Esophagus muscularis mucosa (tissue), 4 donors: ENCODE data around the gene BACH1. TPM values are rescaled to one million over a fixed set of nuclear protein-coding genes. Genes with fewer than 3 reads are reported as not detected.
A peak's percentile ranks its signal among the peaks of the same experiment; 100 is the strongest.

Experiments used
- DNase-seq: peaks from one replicate; pipeline ENCODE4 v3.0.0-alpha.2; 2017; ENCODE audit errors: extremely low spot score
- H3K27ac ChIP-seq, 4 donors: fragments of 200-600 bp; sonication (generic); replicated peaks in 1 of 4; 1 replicate in 3 of 4; 2 replicates in 1 of 4; pipeline ENCODE4 v1.5.1; 2016 to 2019; ENCODE audit warnings: mild to moderate bottlenecking in 1 of 4
- H3K27me3 ChIP-seq, 4 donors: fragments of 200-600 bp; sonication (generic); one replicate each; pipeline versions ENCODE4 v1.5.1 to v1.6.0; 2016 to 2019
- H3K36me3 ChIP-seq, 4 donors: fragments of 200-600 bp; sonication (generic); one replicate each; pipeline ENCODE4 v1.5.1; 2016 to 2019
- H3K4me1 ChIP-seq, 4 donors: fragments of 200-600 bp; sonication (generic); one replicate each; pipeline ENCODE4 v1.5.1; 2016 to 2019
- H3K4me3 ChIP-seq, 4 donors: fragments of 200-600 bp; sonication (generic); 1 replicate in 2 of 4; 2 replicates in 2 of 4; pipeline ENCODE4 v1.5.1; 2016 to 2019; ENCODE audit warnings: mild to moderate bottlenecking in 4 of 4, moderate library complexity in 1 of 4
- H3K9me3 ChIP-seq, 4 donors: fragments of 200-600 bp; sonication (generic); 1 replicate in 3 of 4; 2 replicates in 1 of 4; pipeline ENCODE4 v1.5.1; 2016 to 2019
- EP300 ChIP-seq: sonication (generic); formaldehyde crosslinking; IDR thresholded peaks from one replicate; pipeline ENCODE4 v1.6.1; 2017; ENCODE audit warnings: antibody characterized with exemption
- POLR2A ChIP-seq: fragments of 450-650 bp; IDR thresholded peaks from one replicate; pipeline ENCODE4 v1.6.1; 2017; ENCODE audit warnings: antibody characterized with exemption, moderate library complexity, mild to moderate bottlenecking, low read depth
- POLR2AphosphoS5 ChIP-seq, 2 donors: sonication (generic); formaldehyde crosslinking; IDR thresholded peaks; one replicate each; pipeline ENCODE4 v1.6.1; 2017; ENCODE audit warnings: antibody characterized with exemption in 2 of 2
- WGBS: methylation state at CpG from one replicate; pipeline ENCODE4 v1.1.5; 2018; 5-methylcytosine and 5-hydroxymethylcytosine counted together
- intact Hi-C: fragments of 100-400 bp; cut with DNase I; formaldehyde crosslinking; loops from one replicate; pipeline ENCODE4 v1.15.1; 2023
- total RNA-seq, 4 donors: library from RNA; depleted of rRNA; stranded (reverse); fragments of >200 nt; gene quantifications; one replicate each; pipeline versions ENCODE4 v1.1.0 to v1.2.1, GENCODE V29; 2016
- TF ChIP-seq, protein P1 (sequence below), 3 experiments: fragments of 200-600 bp in 2 of 3; fragments of 450-650 bp in 1 of 3; sonication (generic) in 2 of 3; IDR thresholded peaks; one replicate each; pipeline ENCODE4 v1.5.1; 2017 to 2019; ENCODE audit warnings: antibody characterized with exemption in 3 of 3, mild to moderate bottlenecking in 2 of 3, moderate library complexity in 1 of 3

The BACH1 gene
- total RNA-seq, 4 donors from 2014 or later, result 43.8 to 86.3 (median 50.9) TPM

DNA sequence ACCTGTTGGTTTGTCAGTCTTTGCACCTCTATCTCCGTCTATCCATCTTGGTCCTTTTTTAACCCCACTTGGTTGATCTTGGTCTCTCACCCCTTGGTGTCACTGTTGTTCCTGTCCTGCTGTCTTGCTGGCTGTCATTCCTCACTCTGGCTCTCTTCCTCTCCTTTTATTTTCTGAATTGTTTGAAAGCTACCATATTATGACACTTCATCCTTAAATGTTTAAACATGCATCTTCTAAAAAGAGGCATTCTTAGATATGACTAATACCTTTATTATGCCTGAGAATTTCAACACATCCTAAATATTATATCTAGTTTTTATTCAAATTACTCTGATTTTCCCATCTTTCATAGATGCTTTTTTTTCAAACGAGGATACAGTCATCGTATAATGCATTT, 37.0 kb downstream of the BACH1 start:
- Histone ChIP-seq H3K9me3 (no peaks in the 10 kb centered on the region), H3K36me3 (peaks cover 0 to 13% (median 11%) of the 10 kb centered on the region in 4 donors), H3K27ac (peak overlapping the region in 1 of 4 donors; percentile 45), H3K27me3 (no peaks in the 10 kb centered on the region), H3K4me1 (peaks cover 24 to 63% (median 49%) of the 10 kb centered on the region in 4 donors), H3K4me3 (no peak overlapping the region)
- TF ChIP-seq POLR2AphosphoS5 (IDR thresholded peaks at IDR 0.05) (no peak), EP300 (no peak), POLR2A (no peak)
- TF ChIP-seq, protein P1, sequence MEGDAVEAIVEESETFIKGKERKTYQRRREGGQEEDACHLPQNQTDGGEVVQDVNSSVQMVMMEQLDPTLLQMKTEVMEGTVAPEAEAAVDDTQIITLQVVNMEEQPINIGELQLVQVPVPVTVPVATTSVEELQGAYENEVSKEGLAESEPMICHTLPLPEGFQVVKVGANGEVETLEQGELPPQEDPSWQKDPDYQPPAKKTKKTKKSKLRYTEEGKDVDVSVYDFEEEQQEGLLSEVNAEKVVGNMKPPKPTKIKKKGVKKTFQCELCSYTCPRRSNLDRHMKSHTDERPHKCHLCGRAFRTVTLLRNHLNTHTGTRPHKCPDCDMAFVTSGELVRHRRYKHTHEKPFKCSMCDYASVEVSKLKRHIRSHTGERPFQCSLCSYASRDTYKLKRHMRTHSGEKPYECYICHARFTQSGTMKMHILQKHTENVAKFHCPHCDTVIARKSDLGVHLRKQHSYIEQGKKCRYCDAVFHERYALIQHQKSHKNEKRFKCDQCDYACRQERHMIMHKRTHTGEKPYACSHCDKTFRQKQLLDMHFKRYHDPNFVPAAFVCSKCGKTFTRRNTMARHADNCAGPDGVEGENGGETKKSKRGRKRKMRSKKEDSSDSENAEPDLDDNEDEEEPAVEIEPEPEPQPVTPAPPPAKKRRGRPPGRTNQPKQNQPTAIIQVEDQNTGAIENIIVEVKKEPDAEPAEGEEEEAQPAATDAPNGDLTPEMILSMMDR (IDR thresholded peaks at IDR 0.05), result no peak
- 65% methylated on average over 3 of the region's 3 CpGs for WGBS
- DNase-seq, result no peak
- intact Hi-C loops, result no loop called here

DNA sequence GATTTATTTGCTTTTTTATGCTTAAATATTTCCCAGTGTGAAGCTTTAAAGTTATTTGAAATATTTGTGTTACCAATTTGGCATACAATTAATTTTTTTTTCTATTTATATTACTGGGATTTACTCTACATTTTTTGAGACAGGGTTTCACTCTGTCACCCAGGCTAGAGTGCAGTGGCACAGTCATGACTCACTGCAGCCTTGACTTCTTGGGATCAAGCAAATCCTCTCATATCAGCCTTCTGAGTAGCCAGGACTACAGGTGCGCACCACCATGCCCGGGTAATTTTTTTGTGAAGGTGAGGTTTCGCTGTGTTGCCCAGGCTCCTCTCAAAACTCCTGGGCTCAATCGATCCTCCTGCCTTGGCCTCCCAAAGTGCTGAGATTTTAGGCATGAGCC, 39.5 kb downstream of the BACH1 start:
- Histone ChIP-seq H3K4me1 (peaks cover 43 to 77% (median 63%) of the 10 kb centered on the region in 4 donors), H3K27me3 (no peaks in the 10 kb centered on the region), H3K27ac (no peak overlapping the region), H3K4me3 (no peak overlapping the region), H3K9me3 (no peaks in the 10 kb centered on the region), H3K36me3 (peaks cover 0 to 3% (median 0%) of the 10 kb centered on the region in 4 donors)
- intact Hi-C loops, result no loop called here
- TF ChIP-seq, protein P1 (IDR thresholded peaks at IDR 0.05), result no peak
- TF ChIP-seq POLR2AphosphoS5 (IDR thresholded peaks at IDR 0.05), result no peak
- TF ChIP-seq EP300, result no peak
- no peak for TF ChIP-seq POLR2A
- WGBS, result 99% methylated on average over 4 of the region's 4 CpGs
- no peak for DNase-seq

DNA sequence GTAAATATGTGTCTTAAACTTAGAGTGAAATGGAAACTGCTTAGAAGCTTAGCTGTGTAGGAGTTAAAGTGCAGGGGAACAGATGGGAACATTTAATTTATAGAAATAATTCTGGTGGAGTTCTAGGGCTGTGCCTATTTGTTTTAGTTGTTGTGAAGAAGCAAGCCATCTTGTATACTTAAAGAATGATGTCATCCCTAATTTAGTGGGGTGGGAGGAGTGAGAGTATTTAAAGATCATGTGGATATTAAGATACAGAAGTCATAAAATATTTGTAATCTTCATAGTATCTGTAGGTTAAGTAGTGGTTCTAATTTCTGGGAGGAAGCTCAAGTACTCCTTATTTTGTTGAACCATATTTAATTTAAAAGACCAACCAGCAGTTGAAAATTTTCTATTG, 41.5 kb downstream of the BACH1 start:
- Histone ChIP-seq H3K27me3 (no peaks in the 10 kb centered on the region), H3K27ac (no peak overlapping the region), H3K36me3 (peaks cover 0 to 3% (median 0%) of the 10 kb centered on the region in 4 donors), H3K4me3 (no peak overlapping the region), H3K9me3 (no peaks in the 10 kb centered on the region), H3K4me1 (peaks cover 46 to 86% (median 72%) of the 10 kb centered on the region in 4 donors)
- no peak for DNase-seq
- intact Hi-C loops, result no loop called here
- no peak for TF ChIP-seq POLR2AphosphoS5 (IDR thresholded peaks at IDR 0.05)
- TF ChIP-seq, protein P1 (IDR thresholded peaks at IDR 0.05), result no peak
- TF ChIP-seq POLR2A, result no peak
- no peak for TF ChIP-seq EP300

- intact Hi-C loops, result loop anchor here (2.0 kb wide), 1 partner anchor 44 kb away; the partner anchor contains the start of gene BACH1
- Histone ChIP-seq H3K27ac (peak overlapping the region; percentile 63 to 80 (median 68)), H3K9me3 (no peaks in the 10 kb centered on the region), H3K4me3 (peak overlapping the region; percentile 8 to 27 (median 21)), H3K36me3 (peaks cover 0 to 2% (median 0%) of the 10 kb centered on the region in 4 donors), H3K27me3 (no peaks in the 10 kb centered on the region), H3K4me1 (peaks cover 54 to 78% (median 68%) of the 10 kb centered on the region in 4 donors)
- WGBS, result 20% methylated on average over 9 of the region's 9 CpGs
- TF ChIP-seq POLR2AphosphoS5 (IDR thresholded peaks at IDR 0.05) (peak; percentile 45 to 69), EP300 (no peak)
- DNase-seq, result no peak
These were observed 43.7 kb downstream of the BACH1 start for GRCh38 chr21:29342363-29342957.

GRCh38 chr21:29343519-29343918, 44.8 kb downstream of the BACH1 start:
- Histone ChIP-seq H3K27me3 (no peaks in the 10 kb centered on the region), H3K27ac (peak overlapping the region; percentile 63 to 80 (median 68)), H3K4me1 (peaks cover 54 to 80% (median 70%) of the 10 kb centered on the region in 4 donors), H3K9me3 (no peaks in the 10 kb centered on the region), H3K4me3 (no peak overlapping the region), H3K36me3 (no peaks in the 10 kb centered on the region)
- 57% methylated on average over 4 of the region's 4 CpGs for WGBS
- intact Hi-C loops, result loop anchor here (2.0 kb wide), 1 partner anchor 45 kb away; the partner anchor contains the start of gene BACH1
- no peak for TF ChIP-seq POLR2AphosphoS5 (IDR thresholded peaks at IDR 0.05)
- no peak for TF ChIP-seq EP300
- TF ChIP-seq POLR2A, result no peak
- TF ChIP-seq, protein P1 (IDR thresholded peaks at IDR 0.05), result no peak
- no peak for DNase-seq
